Stimulated activated CD4-positive, alpha-beta T cell treated with anti-CD3 and anti-CD28 coated beads, TNF-alpha, amount 100 ng/mL, for 4 hours (primary cell): ENCODE results near the gene PHF23.
A peak's percentile ranks its signal among the peaks of the same experiment; 100 is the strongest.
"Not testable (repeated sequence)": the region's sequence is repeated elsewhere in the genome, so short reads cannot be mapped to it uniquely, and the experiment has no call there.

Experiments
- DNase-seq, 3 experiments: peaks; one replicate each; pipeline ENCODE4 v3.0.0-alpha.2; 2020; ENCODE audit warnings: low read depth in 3 of 3

PHF23 gene

GRCh38 chr17:7258731-7259554 lies 19.7 kb upstream of the PHF23 start:
- no peak for DNase-seq

GRCh38 chr17:7256766-7257456 lies 17.7 kb upstream of the PHF23 start:
- DNase-seq = no peak

GRCh38 chr17:7254511-7254910 lies 15.3 kb upstream of the PHF23 start:
- DNase-seq = no peak

- DNase-seq = no peak
Measured at GRCh38 chr17:7253082-7253481, 13.8 kb upstream of the PHF23 start.

- peak; percentile 67 to 71 (median 67) for DNase-seq
Measured at GRCh38 chr17:7252176-7253043, 13.2 kb upstream of the PHF23 start, which contains the start of gene ELP5. TSS of gene ELP5 (plus strand) at chr17:7252215. CDS start at chr17:7252551, 336 bp downstream.

- peak; percentile 97 to 99 (median 99) for DNase-seq
Measured at GRCh38 chr17:7251661-7252175, 12.5 kb upstream of the PHF23 start, which contains the start of gene CTDNEP1. TSS of gene CTDNEP1 (minus strand) at chr17:7251734. CDS start at chr17:7251296, 438 bp downstream.

GRCh38 chr17:7250695-7251627 lies 11.7 kb upstream of the PHF23 start:
- no peak for DNase-seq

- no peak for DNase-seq
Measured at GRCh38 chr17:7249830-7250229, 10.6 kb upstream of the PHF23 start.

- DNase-seq = no peak
Measured at GRCh38 chr17:7249214-7249613, 10.0 kb upstream of the PHF23 start.

GRCh38 chr17:7248796-7249195 lies 9.5 kb upstream of the PHF23 start:
- no peak for DNase-seq

- no peak for DNase-seq
Measured at GRCh38 chr17:7246779-7247178, 7.5 kb upstream of the PHF23 start.

GRCh38 chr17:7243838-7244237 lies 4.6 kb upstream of the PHF23 start:
- not testable (repeated sequence) for DNase-seq

- DNase-seq = no peak
Measured at GRCh38 chr17:7243453-7243729, 4.1 kb upstream of the PHF23 start.

- peak; percentile 84 to 86 (median 84) for DNase-seq
Measured at GRCh38 chr17:7242717-7243452, 3.6 kb upstream of the PHF23 start.

- DNase-seq = peak; percentile 89 to 94 (median 92)
Measured at GRCh38 chr17:7241783-7242716, 2.8 kb upstream of the PHF23 start, which contains the start of gene GABARAP. TSS of gene GABARAP (minus strand) at chr17:7242449. CDS start at chr17:7242330, 119 bp downstream.

- no peak for DNase-seq
Measured at GRCh38 chr17:7241090-7241733, 2.0 kb upstream of the PHF23 start.

- no peak for DNase-seq
Measured at GRCh38 chr17:7240375-7240774, 1.1 kb upstream of the PHF23 start.

- DNase-seq = no peak
Measured at GRCh38 chr17:7238420-7239090, 702 bp downstream of the PHF23 start.
